IMR-90 (cell line): ENCODE data around the gene MALAT1. TPM values are rescaled to one million over a fixed set of nuclear protein-coding genes. Genes with fewer than 3 reads are reported as not detected.

ENCODE experiments used
- ATAC-seq: fragments of 200-7000 bp; cut with Tn5 transposase; 2 replicates; pipeline ENCODE4 v1.9.1; 2020; ENCODE audit warnings: low read depth, mild to moderate bottlenecking, moderate library complexity
- BruUV-seq: library from RNA; stranded (reverse); fragments of 400-500 nt; replicated peaks from 2 replicates; lab custom pipeline; 2021; lab: Mats Ljungman, UMichigan
- CTCF ChIA-PET: fragments of 300-600 bp; formaldehyde crosslinking; extraction: SDS; loops from one replicate; lab custom pipeline; 2021; ENCODE audit warnings: antibody characterized with exemption; lab: Yijun Ruan, JAX
- POLR2A ChIA-PET: fragments of 300-600 bp; sonication (Branson Sonifier 250); formaldehyde crosslinking; loops from one replicate; lab custom pipeline; 2022; ENCODE audit warnings: antibody characterized with exemption; ENCODE audit not compliant: unreplicated experiment; lab: Charles Lee
- DNase-seq: peaks from one replicate; pipeline ENCODE4 v3.0.0; 2013
- H2AFZ ChIP-seq: replicated peaks from 2 replicates; pipeline ENCODE3; 2013; ENCODE audit warnings: low read length, mild to moderate bottlenecking; ENCODE audit not compliant: poor library complexity
- H2AK5ac ChIP-seq: 2 replicates; pipeline ENCODE4 v1.6.1; 2013; ENCODE audit warnings: low read depth, low read length, inconsistent platforms
- H2AK9ac ChIP-seq: replicated peaks from 2 replicates; pipeline ENCODE3; 2013; ENCODE audit warnings: mild to moderate bottlenecking, low read depth, low read length, moderate library complexity; ENCODE audit not compliant: poor library complexity
- H2BK120ac ChIP-seq: 2 replicates; pipeline ENCODE4 v1.6.1; 2013; ENCODE audit warnings: low read depth, low read length, inconsistent platforms
- H2BK15ac ChIP-seq: 3 replicates; pipeline ENCODE4 v1.6.1; 2013; ENCODE audit warnings: low read depth, low read length, inconsistent platforms
- H2BK20ac ChIP-seq: 2 replicates; pipeline ENCODE4 v1.6.1; 2013; ENCODE audit warnings: low read depth, mild to moderate bottlenecking, inconsistent platforms, low read length, moderate library complexity
- H2BK5ac ChIP-seq: 2 replicates; pipeline ENCODE4 v1.6.1; 2013; ENCODE audit warnings: mild to moderate bottlenecking, low read depth, low read length, inconsistent platforms; ENCODE audit not compliant: poor library complexity, severe bottlenecking
- H3K14ac ChIP-seq: replicated peaks from 2 replicates; pipeline ENCODE4 v1.6.1; 2013; ENCODE audit warnings: low read depth, low read length, inconsistent platforms
- H3K18ac ChIP-seq: 2 replicates; pipeline ENCODE4 v1.6.1; 2013; ENCODE audit warnings: low read depth, low read length, control low read depth
- H3K23ac ChIP-seq: 2 replicates; pipeline ENCODE4 v1.6.1; 2013; ENCODE audit warnings: low read depth, low read length, inconsistent platforms
- H3K27ac ChIP-seq: 2 replicates; pipeline ENCODE4 v1.5.1; 2013; ENCODE audit warnings: mild to moderate bottlenecking, control low read depth, low read length; ENCODE audit not compliant: insufficient read depth
- H3K27me3 ChIP-seq: 2 replicates; pipeline ENCODE4 v1.6.1; 2013; ENCODE audit warnings: low read length; ENCODE audit not compliant: control insufficient read depth, insufficient read depth
- H3K36me3 ChIP-seq: 2 replicates; pipeline ENCODE4 v1.6.1; 2013; ENCODE audit warnings: low read length, mixed read lengths; ENCODE audit not compliant: control insufficient read depth, insufficient read depth
- H3K4ac ChIP-seq: 2 replicates; pipeline ENCODE4 v1.6.1; 2013; ENCODE audit warnings: low read depth, low read length, inconsistent platforms
- H3K4me1 ChIP-seq: 2 replicates; pipeline ENCODE4 v1.6.1; 2013; ENCODE audit warnings: low read length, mixed read lengths; ENCODE audit not compliant: control insufficient read depth, insufficient read depth
- H3K4me2 ChIP-seq: 2 replicates; pipeline ENCODE4 v1.6.1; 2013; ENCODE audit warnings: low read depth, mild to moderate bottlenecking, control low read depth, low read length, moderate library complexity
- H3K4me3 ChIP-seq: 2 replicates; pipeline ENCODE4 v1.5.1; 2013; ENCODE audit warnings: low read depth, mild to moderate bottlenecking, control low read depth, low read length, moderate library complexity; ENCODE audit not compliant: insufficient read depth
- H3K56ac ChIP-seq: 2 replicates; pipeline ENCODE4 v1.6.1; 2013; ENCODE audit warnings: low read length, inconsistent platforms; ENCODE audit not compliant: insufficient read depth; ENCODE audit errors: extremely low read depth
- H3K79me1 ChIP-seq, 2 experiments: 2 replicates each; pipeline ENCODE4 v1.6.1; 2013; ENCODE audit warnings: low read length in 2 of 2, inconsistent platforms in 1 of 2, low read depth in 1 of 2
- H3K9ac ChIP-seq: 2 replicates; pipeline ENCODE4 v1.6.1; 2013; ENCODE audit warnings: low read depth, low read length, control low read depth
- H3K9me1 ChIP-seq: 2 replicates; pipeline ENCODE4 v1.6.1; 2013; ENCODE audit warnings: low read length, inconsistent platforms; ENCODE audit not compliant: insufficient read depth
- H3K9me3 ChIP-seq: 2 replicates; pipeline ENCODE4 v1.6.1; 2013; ENCODE audit warnings: low read length; ENCODE audit not compliant: control insufficient read depth, insufficient read depth
- H4K20me1 ChIP-seq: 2 replicates; pipeline ENCODE4 v1.6.1; 2013; ENCODE audit warnings: low read length, inconsistent platforms; ENCODE audit not compliant: insufficient read depth
- H4K5ac ChIP-seq: 2 replicates; pipeline ENCODE4 v1.6.1; 2013; ENCODE audit warnings: mild to moderate bottlenecking, low read depth, low read length, control low read depth
- H4K8ac ChIP-seq, 2 experiments: 2 replicates each; pipeline ENCODE4 v1.6.1; 2013; ENCODE audit warnings: low read depth in 2 of 2, low read length in 2 of 2, control low read depth in 1 of 2, inconsistent platforms in 1 of 2
- H4K91ac ChIP-seq: 2 replicates; pipeline ENCODE4 v1.6.1; 2013; ENCODE audit warnings: low read depth, low read length, inconsistent platforms; ENCODE audit not compliant: insufficient read depth
- RCOR1 ChIP-seq: IDR thresholded peaks from 2 replicates; pipeline ENCODE4 v1.6.1; 2012; ENCODE audit warnings: mild to moderate bottlenecking, low read length, improper control_type of control experiment; ENCODE audit not compliant: insufficient replicate concordance
- SMC3 ChIP-seq: fragments of 150-350 bp; IDR thresholded peaks from 2 replicates; pipeline ENCODE4 v1.6.1; 2016; ENCODE audit warnings: low read depth, mild to moderate bottlenecking, antibody characterized with exemption, low read length, moderate library complexity
- WGBS, 2 experiments: methylation state at CpG; one replicate each; pipeline versions ENCODE4 v1.1.5 to v1.1.7; 2013; ENCODE audit warnings: missing lambda C conversion rate in 2 of 2; ENCODE audit not compliant: insufficient read length in 1 of 2; ENCODE audit errors: extremely low coverage in 2 of 2; 5-methylcytosine and 5-hydroxymethylcytosine counted together
- dilution Hi-C: fragments of 300-500 bp; cut with HindIII; formaldehyde crosslinking; loops from one replicate; pipeline ENCODE4 v1.14.3; 2018; ENCODE audit warnings: low sequenced_read_pairs; ENCODE audit not compliant: unreplicated experiment
- in situ Hi-C: fragments of 300-500 bp; cut with MboI; formaldehyde crosslinking; loops from 3 replicates; pipeline ENCODE4 v1.14.3; 2019; ENCODE audit warnings: low sequenced_read_pairs, inconsistent platforms, mixed read lengths
- intact Hi-C: fragments of 100-400 bp; cut with micrococcal nuclease; formaldehyde crosslinking; loops from 2 replicates; pipeline ENCODE4 v1.10.0; 2022
- polyA plus RNA-seq, 3 experiments: library from polyadenylated mRNA; depleted of rRNA; stranded (reverse); fragments of >200 nt; gene quantifications; 2 replicates each; pipeline ENCODE4 v1.2.3, GENCODE V29; 2012; ENCODE audit warnings: low replicate concordance in 1 of 3
- total RNA-seq: library from RNA; depleted of rRNA; stranded (reverse); fragments of >200 nt; gene quantifications from 2 replicates; pipeline ENCODE4 v1.2.3, GENCODE V29; 2012

Gene MALAT1
- total and polyA plus RNA-seq, 2 of the 4 experiments (the other 2 are of a cell fraction): 636 to 3,569 TPM

DNA sequence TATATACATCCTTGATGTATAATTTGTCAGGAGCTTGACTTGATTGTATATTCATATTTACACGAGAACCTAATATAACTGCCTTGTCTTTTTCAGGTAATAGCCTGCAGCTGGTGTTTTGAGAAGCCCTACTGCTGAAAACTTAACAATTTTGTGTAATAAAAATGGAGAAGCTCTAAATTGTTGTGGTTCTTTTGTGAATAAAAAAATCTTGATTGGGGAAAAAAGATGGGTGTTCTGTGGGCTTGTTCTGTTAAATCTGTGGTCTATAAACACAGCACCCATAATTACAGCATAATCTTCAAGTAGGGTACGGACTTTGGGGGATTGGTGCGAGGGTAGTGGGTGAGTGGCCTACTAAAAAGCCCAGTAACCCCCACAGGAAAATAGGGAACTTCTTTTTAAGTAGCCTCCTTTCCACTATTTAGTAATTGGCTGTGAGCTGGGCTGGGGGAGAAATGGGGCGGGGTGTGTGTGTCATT, 7.5 kb downstream of the MALAT1 start:
- H3K4me3 ChIP-seq: peak overlapping the region; percentile 72
- ATAC-seq (no peak), DNase-seq (no peak)
- H4K20me1 ChIP-seq: peaks cover 68% of the 10 kb centered on the region
- no peaks in the 10 kb centered on the region for H3K27me3 ChIP-seq
- ChIA-PET POLR2A (interaction anchor here (0.9 to 14.2 kb wide), 8 partner anchors 8 to 136 kb away, joined by 3 to 494 read pairs (median 35); partner anchors contain the start of genes MALAT1 and NEAT1), CTCF (interaction anchor here (0.6 to 1.1 kb wide), 2 partner anchors 26 to 86 kb away, joined by 3 read pairs; no protein-coding TSS in a partner anchor)
- peak overlapping the region; percentile 97 for H3K9ac ChIP-seq
- in situ Hi-C loops: loop anchor here (5.0 kb wide), 1 partner anchor 34 kb away; no protein-coding TSS in a partner anchor
- H2AK9ac ChIP-seq: peak overlapping the region; percentile 57
- peak overlapping the region; percentile 74 for H3K4me2 ChIP-seq
- no peak overlapping the region for H2BK20ac ChIP-seq
- H3K4me1 ChIP-seq: no peaks in the 10 kb centered on the region
- peak overlapping the region in 1 of 2 experiments; percentile 19; a peak in 1 of 4 replicates for H4K8ac ChIP-seq
- H3K4ac ChIP-seq: no peak overlapping the region
- intact Hi-C loops: loop anchor here (5.0 kb wide), 1 partner anchor 34 kb away; no protein-coding TSS in a partner anchor
- H3K18ac ChIP-seq: no peak overlapping the region
- peaks cover 0 to 29% of the 10 kb centered on the region in 2 experiments; a peak in 2 of 4 replicates for H3K79me1 ChIP-seq
- H3K9me1 ChIP-seq: no peaks in the 10 kb centered on the region
- H4K5ac ChIP-seq: no peak overlapping the region
- H3K23ac ChIP-seq: peak overlapping the region; percentile 95; the same call in 1 of the 2 replicates
- dilution Hi-C loops: no loop called here
- BruUV-seq: no TSS peak
- peak; percentile 7; the same call in 1 of the 2 replicates for TF ChIP-seq SMC3
- TF ChIP-seq RCOR1: no peak
- H2AFZ ChIP-seq: no peak overlapping the region
- peak overlapping the region; percentile 82; the same call in 1 of the 2 replicates for H3K56ac ChIP-seq
- H3K27ac ChIP-seq: peak overlapping the region; percentile 16; the same call in 1 of the 2 replicates
- H4K91ac ChIP-seq: no peak overlapping the region
- H2BK120ac ChIP-seq: no peak overlapping the region
- no CpG with 5 or more reads among the region's 4 CpGs for whole genome bisulfite sequencing, 2 experiments
- no peaks in the 10 kb centered on the region for H3K9me3 ChIP-seq
- peak overlapping the region; percentile 42 for H3K14ac ChIP-seq
- H2BK15ac ChIP-seq: no peak overlapping the region
- H2AK5ac ChIP-seq: no peak overlapping the region
- H3K36me3 ChIP-seq: peaks cover 45% of the 10 kb centered on the region
- H2BK5ac ChIP-seq: peak overlapping the region; percentile 84
